HK-2 (cell line): Measurements from ENCODE around the gene LRRN4.

Experiments
- DNase-seq: peaks from one replicate; pipeline ENCODE4 v3.0.0-alpha.2; 2018; ENCODE audit not compliant: unreplicated experiment

LRRN4 gene

GRCh38 chr20:6030453-6031080, 23.3 kb downstream of the LRRN4 start:
- DNase-seq, result no peak

GRCh38 chr20:6029538-6029937, 24.3 kb downstream of the LRRN4 start:
- no peak for DNase-seq

GRCh38 chr20:6028818-6029217, 25.0 kb downstream of the LRRN4 start:
- no peak for DNase-seq

GRCh38 chr20:6026051-6026450, 27.8 kb downstream of the LRRN4 start:
- DNase-seq, result no peak

GRCh38 chr20:6024768-6025167, 29.1 kb downstream of the LRRN4 start:
- DNase-seq, result no peak

- no peak for DNase-seq
Measured at GRCh38 chr20:6017880-6018279, 36.0 kb downstream of the LRRN4 start.

- DNase-seq, result no peak
Measured at GRCh38 chr20:6017467-6017866, 36.4 kb downstream of the LRRN4 start.

- DNase-seq, result no peak
Measured at GRCh38 chr20:6014957-6015356, 38.9 kb downstream of the LRRN4 start.

GRCh38 chr20:6014017-6014416, 39.8 kb downstream of the LRRN4 start:
- DNase-seq, result no peak

- DNase-seq, result no peak
Measured at GRCh38 chr20:6012179-6012578, 41.7 kb downstream of the LRRN4 start.

GRCh38 chr20:6008254-6008653, 45.6 kb downstream of the LRRN4 start:
- peak; percentile 30 for DNase-seq

GRCh38 chr20:6007529-6008103, 46.2 kb downstream of the LRRN4 start:
- DNase-seq, result no peak

GRCh38 chr20:6007094-6007528, 46.7 kb downstream of the LRRN4 start:
- DNase-seq, result peak; percentile 15

GRCh38 chr20:6006603-6006949, 47.3 kb downstream of the LRRN4 start:
- DNase-seq, result no peak

GRCh38 chr20:6000871-6001270, 53.0 kb downstream of the LRRN4 start:
- DNase-seq, result no peak

- no peak for DNase-seq
Measured at GRCh38 chr20:5999783-6000182, 54.1 kb downstream of the LRRN4 start.

GRCh38 chr20:5996765-5997164, 57.1 kb downstream of the LRRN4 start:
- DNase-seq, result no peak

GRCh38 chr20:5991623-5992441, 62.0 kb downstream of the LRRN4 start:
- DNase-seq, result no peak

- DNase-seq, result no peak
Measured at GRCh38 chr20:5990946-5991345, 62.9 kb downstream of the LRRN4 start.
